GM12874 (cell line): ENCODE data around the gene AUTS2.

ENCODE experiments used
- TF ChIP-seq, protein P1 (sequence below): IDR thresholded peaks from 2 replicates; pipeline ENCODE4 v1.5.1; 2011; ENCODE audit warnings: low read depth, mild to moderate bottlenecking, control low read depth, low read length, moderate library complexity; ENCODE audit not compliant: insufficient read depth

AUTS2 gene

DNA sequence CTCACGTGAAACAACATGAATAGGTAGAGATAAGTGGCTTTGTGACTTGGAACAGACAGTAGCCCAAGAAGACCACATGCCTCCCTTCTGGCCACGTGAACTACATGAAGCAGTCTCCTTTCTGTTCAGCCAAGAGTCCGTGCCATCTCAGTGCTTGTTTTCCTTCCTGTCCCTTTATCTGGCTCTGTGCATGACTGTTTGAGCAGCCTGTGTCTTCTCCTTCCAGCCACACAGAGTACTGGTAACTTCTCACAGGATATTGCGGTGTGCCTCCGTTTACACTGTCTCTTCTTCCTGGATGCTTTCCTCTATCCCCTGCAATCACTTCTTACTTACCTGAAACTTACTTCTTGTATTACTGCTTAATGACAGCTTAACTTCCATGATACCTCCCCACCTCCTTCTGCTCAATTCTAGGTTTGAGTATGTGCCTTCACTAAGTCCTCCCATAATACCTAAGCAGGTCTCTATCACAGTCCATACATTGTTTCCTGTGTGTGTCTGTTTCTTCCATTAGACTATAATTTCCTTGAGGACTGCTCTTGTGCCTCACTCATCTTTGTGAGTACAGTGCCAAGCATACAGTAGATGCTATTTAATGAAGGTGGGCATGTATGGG lies 748.7 kb downstream of the AUTS2 start:
- TF ChIP-seq, protein P1, sequence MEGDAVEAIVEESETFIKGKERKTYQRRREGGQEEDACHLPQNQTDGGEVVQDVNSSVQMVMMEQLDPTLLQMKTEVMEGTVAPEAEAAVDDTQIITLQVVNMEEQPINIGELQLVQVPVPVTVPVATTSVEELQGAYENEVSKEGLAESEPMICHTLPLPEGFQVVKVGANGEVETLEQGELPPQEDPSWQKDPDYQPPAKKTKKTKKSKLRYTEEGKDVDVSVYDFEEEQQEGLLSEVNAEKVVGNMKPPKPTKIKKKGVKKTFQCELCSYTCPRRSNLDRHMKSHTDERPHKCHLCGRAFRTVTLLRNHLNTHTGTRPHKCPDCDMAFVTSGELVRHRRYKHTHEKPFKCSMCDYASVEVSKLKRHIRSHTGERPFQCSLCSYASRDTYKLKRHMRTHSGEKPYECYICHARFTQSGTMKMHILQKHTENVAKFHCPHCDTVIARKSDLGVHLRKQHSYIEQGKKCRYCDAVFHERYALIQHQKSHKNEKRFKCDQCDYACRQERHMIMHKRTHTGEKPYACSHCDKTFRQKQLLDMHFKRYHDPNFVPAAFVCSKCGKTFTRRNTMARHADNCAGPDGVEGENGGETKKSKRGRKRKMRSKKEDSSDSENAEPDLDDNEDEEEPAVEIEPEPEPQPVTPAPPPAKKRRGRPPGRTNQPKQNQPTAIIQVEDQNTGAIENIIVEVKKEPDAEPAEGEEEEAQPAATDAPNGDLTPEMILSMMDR, result no peak

DNA sequence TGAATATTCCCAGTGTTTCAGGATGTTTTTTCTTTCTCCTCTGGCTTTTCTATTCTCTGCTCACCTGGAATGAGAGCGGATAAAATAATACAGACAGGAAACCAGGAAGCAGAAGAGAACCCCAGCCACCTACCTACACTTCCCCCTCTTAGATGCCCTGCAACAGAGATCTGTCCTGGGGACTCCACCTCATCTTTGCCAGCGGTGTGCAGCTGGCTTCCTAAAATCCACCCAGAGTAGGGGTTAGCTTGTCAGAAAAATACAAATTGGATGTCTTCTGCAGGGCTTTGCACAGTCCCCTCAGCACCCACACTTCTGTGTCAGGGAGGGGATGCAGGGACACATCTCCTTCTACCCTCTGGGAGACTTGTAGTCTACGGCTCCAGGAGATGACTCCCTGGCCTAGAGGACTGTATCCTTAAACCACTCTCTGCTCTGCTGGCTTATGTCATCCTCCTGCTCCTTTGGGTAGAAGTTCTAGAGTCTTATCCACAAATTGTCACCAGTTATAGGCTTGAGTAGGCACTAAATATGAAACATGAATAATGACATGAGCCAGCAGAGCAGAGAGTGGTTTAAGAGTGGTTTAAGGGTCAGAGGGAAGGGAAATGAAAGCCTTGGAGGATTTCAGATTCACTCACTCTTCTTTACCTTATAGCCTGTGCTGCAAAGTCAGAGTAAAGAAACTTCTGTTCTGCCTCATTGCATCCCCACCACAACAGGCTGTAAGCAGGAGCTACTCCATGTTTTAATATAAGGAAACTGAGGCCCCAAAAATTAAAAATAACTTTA lies 749.4 kb downstream of the AUTS2 start:
- TF ChIP-seq, protein P1, result no peak

DNA sequence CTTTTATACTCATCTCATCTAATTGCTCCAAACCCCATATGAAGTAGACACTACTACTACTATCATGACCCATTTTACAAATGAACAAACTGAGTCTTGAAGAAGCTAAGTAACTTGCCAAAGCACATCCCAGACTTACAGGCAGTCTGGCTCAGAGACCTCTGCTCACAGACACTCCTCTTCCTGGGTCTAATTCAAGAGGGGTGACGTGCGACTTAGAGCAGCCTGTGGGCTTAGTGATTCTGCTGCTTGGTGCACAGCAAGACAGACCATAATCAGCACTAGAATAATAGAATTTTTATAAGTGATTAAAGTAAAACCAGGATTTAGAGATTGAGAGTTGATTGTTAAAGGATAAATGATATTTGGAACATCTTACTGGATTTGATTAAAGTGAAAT lies 750.8 kb downstream of the AUTS2 start:
- TF ChIP-seq, protein P1, result no peak

DNA sequence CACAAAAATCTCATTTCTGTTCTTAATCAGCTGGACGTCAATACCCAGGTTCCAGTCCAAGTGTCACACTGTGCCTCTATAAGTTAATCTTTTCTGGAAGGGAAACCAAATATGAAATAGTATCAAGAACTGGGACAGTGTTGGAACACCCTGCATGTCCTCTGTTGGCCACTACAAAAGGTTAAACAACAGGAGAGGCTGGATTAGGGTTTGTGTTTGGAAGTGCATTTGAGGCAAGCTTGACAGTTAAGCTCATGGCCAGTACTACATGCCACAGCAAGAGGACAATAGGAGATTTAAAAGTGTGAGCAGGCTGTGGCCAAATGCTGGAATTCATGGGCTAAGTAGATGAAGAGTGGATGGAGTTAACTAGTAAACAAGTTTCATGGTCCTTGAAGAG lies 751.5 kb downstream of the AUTS2 start:
- TF ChIP-seq, protein P1, result no peak

DNA sequence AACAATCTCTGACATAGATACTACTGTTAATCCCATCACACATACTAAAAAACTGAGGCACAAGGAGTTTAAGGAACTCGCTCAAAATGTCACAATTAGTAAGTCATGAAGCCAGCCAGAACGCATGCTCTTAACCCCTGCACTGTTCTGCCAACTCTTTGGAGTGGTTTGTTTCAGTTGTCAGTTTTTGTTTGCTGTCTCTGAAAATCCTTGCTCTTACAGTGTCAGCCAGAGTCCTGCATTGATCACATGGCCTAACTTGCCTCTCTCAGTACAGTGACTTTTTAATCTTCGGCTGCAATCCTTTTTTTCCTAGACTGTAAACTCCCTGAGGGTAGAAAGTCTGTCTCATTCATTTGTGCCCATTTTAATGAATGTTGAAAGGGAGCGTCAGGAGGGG lies 753.8 kb downstream of the AUTS2 start:
- TF ChIP-seq, protein P1, result no peak

DNA sequence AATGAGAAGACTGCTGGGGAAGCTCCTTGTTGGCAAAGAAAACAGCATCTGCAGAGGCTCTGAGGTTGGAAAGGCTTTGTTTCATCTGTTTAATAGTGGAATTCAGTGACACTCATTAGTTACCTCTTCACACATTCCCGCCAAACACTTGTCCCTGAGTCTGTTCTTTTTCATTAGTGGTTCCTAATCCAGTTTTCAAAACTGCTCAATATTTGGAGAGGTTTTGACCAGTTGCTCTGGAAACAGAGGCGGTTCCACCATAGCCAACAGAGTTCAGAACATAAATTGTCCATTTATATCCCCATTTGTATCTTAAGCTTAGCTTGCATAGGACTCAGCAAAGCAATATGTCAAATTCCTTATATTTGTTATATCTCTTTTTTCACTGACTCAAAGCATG lies 754.6 kb downstream of the AUTS2 start:
- TF ChIP-seq, protein P1, result no peak

DNA sequence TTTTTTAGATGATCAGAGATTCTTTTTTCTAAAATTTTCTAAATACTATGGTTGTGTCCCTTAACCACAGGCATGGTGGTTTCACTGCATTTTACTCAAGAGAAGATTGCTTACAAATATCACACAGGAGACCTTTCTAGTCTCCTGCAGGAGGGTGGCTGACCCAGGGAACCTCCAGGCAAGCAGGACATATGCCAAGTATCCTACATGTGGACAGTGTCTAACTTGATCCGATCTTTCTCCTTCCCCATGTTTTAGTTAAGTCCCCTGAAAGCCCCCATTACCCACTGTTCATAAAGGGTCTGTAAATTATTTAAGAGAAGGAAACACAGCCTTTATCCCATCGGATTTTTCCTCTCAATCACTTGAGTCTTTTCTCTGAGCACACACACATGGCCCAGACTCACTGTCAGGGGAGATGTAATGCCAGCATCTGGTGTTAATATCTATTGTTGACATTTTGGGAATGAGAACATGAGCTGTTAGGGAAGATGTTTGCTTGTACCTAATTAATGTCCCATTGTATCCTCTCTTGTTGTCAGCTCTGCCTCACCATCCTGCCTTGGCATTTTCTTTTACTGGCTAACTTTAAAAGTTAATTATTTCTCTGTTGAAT lies 755.2 kb downstream of the AUTS2 start:
- TF ChIP-seq, protein P1, result no peak
